Muscle of leg (tissue), 9 donors: ENCODE results near the gene SOSTDC1. TPM values are rescaled to one million over a fixed set of nuclear protein-coding genes. Genes with fewer than 3 reads are reported as not detected.

Source experiments
- polyA plus RNA-seq, 8 donors: library from polyadenylated mRNA; unstranded; fragments of 120-200 nt; gene quantifications; one replicate each; pipeline versions ENCODE4 v1.2.1 to v1.2.3, GENCODE V29; 2013; ENCODE audit warnings: inconsistent platforms in 1 of 8, low replicate concordance in 1 of 8; ENCODE audit not compliant: insufficient read length in 8 of 8, insufficient read depth in 1 of 8
- total RNA-seq: library from RNA; stranded (reverse); fragments of 120-200 nt; gene quantifications from one replicate; pipeline ENCODE4 v1.2.4, GENCODE V29; 2013

SOSTDC1 gene
- total and polyA plus RNA-seq, 9 donors, result 6.7 to 35.8 (median 12.9) TPM

Other genes starting within 250 kb of the SOSTDC1 start
- 6.6 TPM for gene CRPPA, start 44.2 kb downstream of the SOSTDC1 start, total RNA-seq
- gene CRPPA, start 44.2 kb downstream of the SOSTDC1 start, polyA plus RNA-seq, result 1 to 10 TPM; 2.1 to 5.3 (median 4.3) TPM
- gene LRRC72, start 61.1 kb upstream of the SOSTDC1 start, total RNA-seq, result not detected
- not detected for gene LRRC72, start 61.1 kb upstream of the SOSTDC1 start, polyA plus RNA-seq
- gene ANKMY2, start 180.0 kb upstream of the SOSTDC1 start, total RNA-seq, result 31.9 TPM
- 10 to 100 TPM; 18.9 to 26.0 (median 22.5) TPM for gene ANKMY2, start 180.0 kb upstream of the SOSTDC1 start, polyA plus RNA-seq
- gene BZW2, start 180.4 kb upstream of the SOSTDC1 start, total RNA-seq, result 119 TPM
- 100 to 1,000 TPM; 130 to 186 (median 152) TPM for gene BZW2, start 180.4 kb upstream of the SOSTDC1 start, polyA plus RNA-seq